Activated T-cell treated with anti-CD3 and anti-CD28 coated beads for 1 hour (primary cell): ENCODE data around the gene RPN2.

Experiments used
- DNase-seq: peaks from one replicate; pipeline ENCODE4 v3.0.0-alpha.2; 2020; ENCODE audit warnings: low read depth

Gene RPN2

DNA sequence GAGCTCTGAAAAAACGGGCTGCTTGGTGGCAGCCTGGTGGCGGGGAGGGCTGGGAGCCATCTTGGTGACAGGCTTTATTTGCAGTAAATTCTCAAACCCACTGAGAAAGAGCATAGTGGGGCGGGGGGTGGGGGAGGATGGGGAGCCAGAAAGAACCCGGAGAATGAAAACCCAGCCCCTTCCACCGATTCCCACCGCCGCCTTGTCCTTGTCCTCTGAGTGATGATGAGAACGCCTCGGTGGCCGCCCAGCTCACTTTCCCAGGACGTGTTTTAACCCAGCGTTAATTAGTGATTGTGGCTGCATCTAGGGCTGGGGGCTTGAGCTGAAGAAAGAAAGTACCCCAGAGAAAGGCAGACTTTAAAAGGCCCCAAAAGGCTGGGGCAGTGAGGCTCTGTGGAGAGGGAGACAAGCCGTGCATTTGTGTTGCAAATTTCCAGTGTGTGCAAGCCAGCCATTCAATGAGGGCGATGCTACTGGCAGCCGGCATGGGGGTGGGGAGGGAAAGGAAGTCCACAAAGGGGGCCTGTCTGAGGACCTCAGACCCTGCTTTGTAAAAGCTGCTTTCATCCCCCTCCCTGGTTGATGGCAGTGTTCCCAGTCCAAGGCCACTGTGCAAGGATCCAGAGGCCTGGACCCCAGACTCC lies 88.7 kb downstream of the RPN2 start:
- DNase-seq = no peak

DNA sequence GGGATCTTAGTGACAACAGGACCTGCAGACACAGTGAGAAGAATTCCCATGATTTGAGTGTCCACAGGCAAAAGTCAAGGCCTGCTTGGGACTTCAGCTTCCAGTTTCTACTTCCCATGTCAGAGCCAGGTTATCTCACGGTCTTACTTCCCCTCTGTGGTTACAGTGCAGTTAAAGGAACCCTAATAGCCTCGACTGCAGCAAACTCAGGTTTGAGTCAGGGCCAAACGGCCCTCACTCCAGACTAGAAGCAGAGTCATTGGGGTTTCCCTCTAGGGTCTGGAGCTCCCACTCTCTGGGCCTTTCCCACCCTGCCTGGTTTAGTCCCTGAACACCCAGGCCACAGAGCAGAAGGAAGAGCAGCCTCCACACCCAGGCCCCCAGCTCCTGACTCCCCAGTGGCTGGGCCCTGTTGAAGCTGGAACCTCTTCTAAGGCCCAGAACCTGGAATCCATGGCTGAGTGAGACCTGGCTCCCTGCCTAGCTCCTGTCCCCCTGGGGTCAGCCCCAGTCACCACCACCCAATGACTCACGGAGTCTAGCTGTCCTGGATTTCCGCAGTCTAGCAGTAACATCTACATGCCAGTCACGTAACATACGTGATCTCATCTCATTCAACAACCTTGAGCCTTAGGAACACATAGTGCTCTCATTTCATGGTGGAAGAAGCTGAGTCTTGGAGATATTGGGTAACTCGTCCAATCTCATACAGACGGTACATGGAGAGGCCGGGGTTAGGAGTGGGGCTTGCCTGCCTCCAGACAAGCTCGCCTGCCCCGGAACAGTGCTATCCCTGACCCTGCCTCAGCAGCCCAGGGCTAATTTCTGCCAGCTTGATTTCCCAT lies 91.7 kb downstream of the RPN2 start:
- no peak for DNase-seq

DNA sequence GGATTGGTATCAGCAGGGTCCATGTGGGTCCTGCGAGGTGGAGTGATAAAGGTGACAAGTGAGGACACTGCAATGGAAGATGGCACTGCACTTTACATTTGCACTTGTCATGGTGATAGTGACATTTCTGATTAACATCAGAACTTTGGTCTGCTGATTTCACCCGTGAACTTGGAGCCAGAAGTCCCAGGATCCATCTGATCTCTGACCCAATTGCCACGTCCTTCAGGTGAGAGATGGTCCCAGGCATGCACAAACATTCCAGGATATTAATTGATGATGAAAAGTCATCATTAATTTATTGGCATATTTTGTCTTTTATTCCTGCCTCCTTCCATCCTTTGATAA lies 92.3 kb downstream of the RPN2 start:
- no peak for DNase-seq

DNA sequence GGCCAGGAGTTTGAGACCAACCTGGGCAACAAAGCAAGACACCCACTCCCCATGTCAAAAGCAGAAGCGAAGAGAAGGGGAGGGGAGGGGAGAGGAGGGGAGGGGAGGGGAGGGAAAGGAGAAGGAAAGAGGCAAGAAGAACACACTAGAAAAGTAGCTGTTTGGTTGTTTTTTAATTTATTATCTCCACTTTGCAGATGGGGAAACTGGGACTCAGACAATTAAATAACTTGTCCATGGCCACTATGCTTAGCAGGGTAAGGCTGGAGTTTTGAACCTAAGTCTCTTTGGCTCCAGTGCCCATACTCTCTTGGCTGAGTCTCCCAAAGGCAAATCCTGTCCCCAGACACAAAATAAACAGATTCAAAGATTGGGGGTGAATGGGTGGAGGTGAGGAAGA lies 94.9 kb downstream of the RPN2 start:
- no peak for DNase-seq

DNA sequence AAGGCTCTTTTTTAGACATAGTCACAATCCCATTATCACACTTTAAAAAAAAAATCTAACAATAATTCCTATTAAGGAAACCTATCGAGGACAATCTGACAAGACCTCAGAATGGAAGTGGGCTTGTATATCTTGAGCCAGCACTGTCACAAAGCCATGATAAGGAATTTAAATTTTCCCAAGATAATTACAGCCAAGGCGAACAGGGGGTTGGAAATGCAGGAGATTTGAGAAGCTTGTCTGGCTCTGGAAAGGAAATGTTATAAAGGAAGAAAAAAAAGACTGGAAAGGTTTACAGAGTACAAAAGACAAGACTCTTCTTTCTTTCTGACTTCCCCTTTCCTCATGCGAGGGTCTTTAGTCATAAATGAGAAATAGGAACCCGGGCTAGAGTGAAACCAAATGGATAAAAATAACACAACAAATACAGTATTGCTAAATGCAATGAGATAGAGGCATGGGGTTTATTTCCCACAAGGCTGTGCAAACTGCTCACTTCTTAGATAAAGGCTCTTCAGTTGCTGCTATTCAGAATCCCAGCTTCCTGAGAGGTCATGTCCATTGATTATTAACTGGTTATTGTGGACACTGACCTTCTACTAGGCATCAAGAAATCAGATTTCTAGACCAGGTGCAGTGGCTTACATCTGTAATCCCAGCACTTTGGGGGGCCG lies 95.9 kb downstream of the RPN2 start:
- no peak for DNase-seq

DNA sequence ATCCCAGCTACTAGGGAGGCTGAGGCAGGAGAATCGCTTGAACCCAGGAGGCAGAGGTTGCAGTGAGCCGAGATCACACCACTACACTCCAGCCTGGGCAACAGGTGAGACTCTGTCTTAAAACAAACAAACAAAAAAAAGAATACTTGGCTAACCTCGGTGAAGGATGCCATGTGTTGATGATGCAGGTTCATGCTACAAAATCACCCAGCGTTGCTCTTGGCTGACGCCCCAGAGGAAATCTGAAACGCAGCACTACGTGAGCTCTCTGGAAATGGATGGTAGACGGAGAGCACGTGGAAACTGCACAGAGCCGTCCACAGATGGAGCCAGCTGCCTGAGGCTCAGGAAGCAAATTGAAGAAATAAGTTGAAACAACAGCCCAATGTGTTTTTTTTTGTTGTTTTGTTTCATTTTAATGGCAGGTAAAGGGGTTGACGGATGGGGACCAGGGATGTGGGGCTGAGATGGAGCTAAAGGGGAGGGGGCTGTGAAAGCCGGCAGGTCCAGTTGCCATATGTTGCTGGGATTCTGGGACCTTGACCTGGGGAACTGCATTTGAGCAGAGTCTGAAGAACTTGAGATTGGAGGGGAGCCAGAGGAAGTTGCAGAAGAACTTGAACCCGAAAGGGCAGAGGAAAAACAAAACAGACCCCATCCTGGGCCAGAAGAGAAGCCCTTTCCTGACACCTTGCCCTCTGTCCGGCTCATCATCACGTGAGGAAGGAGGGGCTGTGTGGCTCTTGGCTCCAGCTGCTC lies 97.5 kb downstream of the RPN2 start:
- no peak for DNase-seq

DNA sequence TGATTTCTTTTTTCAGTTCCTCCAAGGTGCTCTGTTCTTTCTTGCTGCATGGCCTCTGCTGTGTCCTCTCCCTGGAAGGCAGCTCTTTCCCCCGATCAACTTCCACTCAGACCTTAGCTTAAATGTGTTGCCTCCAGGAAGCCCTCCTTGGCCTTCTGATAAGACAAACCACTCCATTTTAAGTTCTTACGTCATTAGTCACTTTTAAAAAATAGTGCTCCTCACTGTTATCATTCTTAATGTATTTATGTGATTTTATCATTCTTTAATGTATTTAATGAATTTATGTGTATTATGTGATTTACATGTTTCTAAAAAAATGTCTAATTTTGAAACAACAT lies 98.1 kb downstream of the RPN2 start:
- no peak for DNase-seq

DNA sequence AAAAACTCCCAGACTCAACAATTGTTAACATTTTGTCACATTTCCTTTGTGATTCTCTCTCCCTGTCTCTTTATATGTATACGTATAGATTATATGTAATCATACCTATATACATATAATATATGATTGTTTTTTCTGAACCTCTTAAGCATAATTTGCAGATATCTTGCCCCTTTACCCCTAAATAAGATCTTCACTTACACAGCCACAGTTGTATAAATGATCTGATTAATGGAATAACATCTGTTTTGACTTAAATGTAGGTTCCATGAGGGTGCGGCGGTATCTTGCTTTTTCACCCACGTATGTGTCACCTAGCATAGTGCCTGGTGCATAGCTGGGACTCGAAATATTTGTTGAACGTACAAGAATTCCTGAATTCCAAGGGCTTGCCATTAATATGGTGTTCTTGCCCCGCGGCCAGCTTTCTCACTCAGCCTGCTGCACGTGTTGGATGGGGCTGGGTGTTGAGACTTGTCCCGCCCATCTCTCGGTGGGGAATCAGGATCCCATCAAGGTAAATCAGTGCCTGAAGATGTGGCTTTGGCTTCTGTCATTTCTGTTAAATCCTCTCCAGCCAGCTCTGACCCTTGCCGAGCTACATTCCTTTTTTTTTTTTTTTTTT lies 99.9 kb downstream of the RPN2 start:
- no peak for DNase-seq

DNA sequence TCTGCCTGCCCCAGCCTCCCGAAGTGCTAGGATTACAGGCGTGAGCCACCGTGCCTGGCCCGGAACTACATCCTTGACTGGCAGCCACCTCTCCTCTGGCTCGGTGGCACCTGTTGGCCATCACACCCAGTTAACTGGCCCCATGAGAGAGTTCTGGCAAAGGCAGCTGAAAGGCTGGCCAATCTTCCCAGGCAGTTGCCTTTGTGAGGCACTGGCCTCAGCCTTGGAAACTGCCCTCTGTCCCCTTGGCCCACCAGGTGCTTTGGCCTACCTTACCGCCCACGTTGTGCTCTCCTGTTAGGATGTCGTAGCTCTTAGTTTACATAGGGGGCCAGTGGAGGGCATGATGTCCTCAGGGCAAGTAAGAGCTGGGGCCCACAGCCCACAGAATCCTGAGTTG lies 100.7 kb downstream of the RPN2 start:
- no peak for DNase-seq

DNA sequence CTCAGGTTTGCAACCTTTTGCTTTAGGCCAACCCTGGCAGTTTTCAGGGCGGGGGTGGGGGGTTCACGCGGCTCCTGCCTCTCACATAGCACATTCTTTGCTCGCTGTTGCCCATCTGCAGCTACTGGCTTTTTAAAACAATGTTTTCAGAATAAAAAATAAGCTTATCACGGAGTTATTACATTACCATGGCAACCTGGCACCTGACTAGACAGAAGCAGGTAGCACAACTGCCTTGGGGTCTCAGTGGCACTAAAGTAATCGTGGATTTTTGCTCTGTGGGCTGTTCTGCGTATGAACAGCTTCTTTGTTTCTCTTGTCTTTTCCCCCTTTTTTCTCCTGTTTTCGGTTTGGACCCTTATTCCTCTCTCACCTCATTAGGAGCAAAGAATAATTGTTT lies 101.3 kb downstream of the RPN2 start:
- DNase-seq = no peak

DNA sequence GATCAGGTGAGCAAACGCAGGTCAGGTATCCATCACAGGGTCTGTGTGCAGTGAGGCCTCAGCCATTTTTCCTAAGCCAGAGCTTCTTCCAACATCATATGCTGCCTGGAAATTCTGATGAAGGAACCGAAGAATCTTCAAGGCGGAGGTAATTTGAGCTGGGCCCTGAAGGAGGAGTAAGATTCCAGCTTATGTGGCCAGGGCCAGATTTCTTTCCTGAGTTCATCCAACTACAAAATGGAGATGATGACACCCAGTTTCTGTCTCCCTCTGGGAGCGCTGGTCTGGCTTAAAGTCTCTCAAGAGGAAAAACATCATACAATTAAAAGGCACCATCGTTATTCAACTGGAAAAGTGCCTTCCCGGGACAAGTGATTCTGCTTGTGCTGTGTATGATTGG lies 103.4 kb downstream of the RPN2 start:
- DNase-seq = no peak

DNA sequence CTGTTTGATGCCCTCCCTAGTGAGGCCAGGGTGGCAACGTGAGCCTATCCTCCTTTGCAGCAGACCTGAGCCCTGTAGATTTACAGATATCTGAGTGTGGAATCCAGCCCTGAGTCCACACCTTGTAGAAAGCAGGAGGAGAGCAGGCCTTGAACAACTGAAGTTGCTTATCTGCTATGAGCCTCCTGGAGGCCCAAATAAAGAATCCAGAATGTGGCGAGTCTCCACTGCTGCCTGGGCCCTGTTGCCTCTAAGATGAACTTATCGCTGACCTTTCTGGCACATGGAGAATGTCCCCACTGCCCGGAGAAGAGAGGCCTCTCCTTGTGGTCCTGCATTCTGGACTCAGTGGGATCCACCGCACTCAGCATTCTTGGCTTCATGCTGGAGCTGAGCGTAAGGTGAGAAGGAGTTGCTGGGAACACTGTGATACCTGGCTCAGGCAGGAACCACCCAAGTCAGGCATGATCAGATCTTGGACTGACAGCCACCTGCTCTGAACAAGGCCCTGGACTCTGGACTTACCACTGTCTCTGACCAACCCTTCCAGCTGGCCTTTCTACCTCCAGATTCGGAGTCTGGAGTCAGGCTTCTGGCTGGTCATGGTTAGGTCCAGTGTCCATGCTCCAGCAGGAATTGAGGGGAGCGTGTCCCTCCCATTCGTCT lies 104.5 kb downstream of the RPN2 start:
- DNase-seq = no peak

DNA sequence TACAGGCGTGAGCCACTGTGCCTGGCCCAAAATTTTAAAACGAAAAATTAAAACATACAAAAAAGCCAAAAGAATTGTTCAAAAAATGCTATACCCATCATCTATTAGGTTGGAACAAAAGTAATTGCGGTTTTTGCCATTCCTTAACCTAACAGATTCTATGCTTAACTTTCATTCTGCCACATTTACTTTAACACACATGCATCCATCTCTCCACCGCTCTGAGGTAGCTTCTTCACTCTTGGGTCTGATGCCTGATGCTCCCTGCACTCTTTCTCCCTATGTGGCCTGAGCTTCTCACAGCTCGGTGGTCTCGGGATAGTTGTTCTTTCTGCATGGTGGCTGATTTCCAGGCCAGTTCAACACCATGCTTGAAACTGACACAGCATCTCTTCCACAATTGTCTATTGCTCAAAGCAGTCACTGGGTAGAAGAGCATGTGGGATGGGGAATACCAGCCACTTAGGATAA lies 105.6 kb downstream of the RPN2 start:
- DNase-seq = no peak

DNA sequence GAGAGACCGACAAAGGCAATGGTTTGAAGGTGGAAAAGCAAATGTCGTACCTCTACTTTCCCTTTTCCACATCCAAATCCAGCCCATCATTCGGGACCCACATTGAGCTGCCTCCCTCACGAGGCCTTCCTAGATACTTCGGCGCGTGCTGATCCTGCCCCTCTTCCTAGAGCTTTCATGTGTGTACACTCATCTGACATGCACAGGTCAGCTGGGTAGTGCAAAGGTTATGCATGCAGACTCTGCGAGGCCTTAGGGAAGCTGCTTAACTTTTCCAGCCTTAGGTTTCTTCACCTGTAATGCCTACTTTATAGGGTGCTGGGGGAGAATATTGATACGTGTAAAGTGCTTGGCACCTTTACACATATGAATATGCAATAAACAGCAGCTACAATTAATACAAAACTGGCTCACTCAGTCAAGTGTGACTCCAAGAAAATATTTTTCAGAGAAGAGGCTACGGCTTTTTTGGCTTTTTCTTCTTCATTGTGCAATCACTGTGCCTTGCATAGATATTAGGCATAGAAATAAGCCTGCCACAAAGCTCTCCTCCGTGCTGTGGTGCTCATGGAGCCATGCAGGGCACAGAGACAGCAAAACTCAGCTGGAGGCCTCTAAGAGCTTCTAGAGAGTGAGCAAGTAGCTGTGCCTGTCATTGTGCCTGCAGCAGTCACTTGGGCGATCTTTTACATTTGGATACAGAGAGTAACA lies 106.7 kb downstream of the RPN2 start:
- DNase-seq = no peak

DNA sequence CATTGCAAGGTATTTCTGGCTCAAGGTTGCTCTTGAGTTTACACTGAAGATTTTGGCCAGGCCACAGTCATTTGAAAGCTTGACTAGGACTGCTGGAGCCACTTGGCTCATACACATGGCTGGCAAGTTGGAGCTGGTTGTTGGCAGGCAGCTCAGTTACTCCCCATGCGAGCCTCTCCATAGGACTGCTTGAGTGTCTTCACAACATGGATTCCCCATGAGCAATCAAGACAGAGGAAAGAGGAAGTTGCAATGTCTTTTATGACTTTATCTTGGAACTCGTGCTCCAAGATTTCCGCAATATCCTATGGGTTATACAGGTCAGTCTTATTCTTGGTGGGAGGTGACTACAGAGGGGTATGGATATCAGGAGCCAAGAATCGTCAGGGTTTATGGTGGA lies 109.0 kb downstream of the RPN2 start:
- no peak for DNase-seq

DNA sequence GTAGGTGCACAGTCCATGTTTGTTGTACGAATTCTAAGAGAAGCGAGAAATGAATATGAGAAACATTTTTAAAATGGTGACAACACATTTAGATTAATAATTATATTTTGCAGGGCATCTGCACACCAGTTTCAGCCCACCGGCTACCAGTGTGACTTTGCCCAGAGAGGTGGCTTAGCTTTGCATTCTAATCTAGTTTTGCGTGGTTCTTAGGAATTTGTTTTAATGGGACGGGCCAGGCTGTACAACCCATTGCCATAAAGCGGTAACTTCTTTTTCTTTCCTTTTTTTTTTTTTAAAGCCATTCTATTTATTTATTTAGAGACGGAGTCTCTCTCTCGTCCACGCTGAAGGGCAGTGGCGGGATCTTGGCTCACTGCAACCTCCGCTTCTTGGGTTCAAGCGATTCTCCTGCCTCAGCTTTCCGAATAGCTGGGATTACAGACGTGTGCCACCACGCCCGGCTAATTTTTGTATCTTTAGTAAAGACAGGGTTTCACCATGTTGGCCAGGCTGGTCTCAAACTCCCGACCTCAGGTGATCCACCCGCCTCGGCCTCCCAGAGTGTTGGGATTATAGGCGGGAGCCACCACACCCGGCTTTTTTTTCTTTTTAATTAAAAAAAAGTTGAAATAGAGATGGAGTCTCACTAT lies 111.2 kb downstream of the RPN2 start:
- no peak for DNase-seq
